GM12874 (cell line): ENCODE results near the gene FBXO41.

Experiments used
- CTCF ChIP-seq: IDR thresholded peaks from 2 replicates; pipeline ENCODE4 v1.5.1; 2011; ENCODE audit warnings: low read depth, mild to moderate bottlenecking, control low read depth, low read length, moderate library complexity; ENCODE audit not compliant: insufficient read depth

The FBXO41 gene

DNA sequence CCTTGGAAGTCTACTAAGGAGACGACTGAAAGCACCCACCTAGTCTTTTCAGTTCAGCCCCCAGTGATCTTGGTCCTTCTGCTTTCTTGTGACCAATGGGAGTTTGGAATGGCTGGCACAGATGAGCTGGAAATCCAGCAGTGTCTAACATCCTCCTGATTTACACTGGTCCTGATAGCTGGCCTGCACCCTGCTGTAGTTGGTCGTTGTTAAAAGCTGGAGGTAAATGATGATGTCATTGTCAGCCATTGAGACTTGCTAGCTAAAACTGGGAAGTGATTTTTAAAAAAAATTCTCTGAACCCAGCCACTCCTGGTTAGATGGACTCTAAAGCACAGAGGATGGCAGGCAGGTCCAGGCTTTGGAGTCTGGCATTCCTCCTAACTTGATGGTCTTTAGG, 30.9 kb downstream of the FBXO41 start:
- no peak for TF ChIP-seq CTCF

- TF ChIP-seq CTCF: no peak
These were observed 31.8 kb downstream of the FBXO41 start for GRCh38 chr2:73252238-73253027.

DNA sequence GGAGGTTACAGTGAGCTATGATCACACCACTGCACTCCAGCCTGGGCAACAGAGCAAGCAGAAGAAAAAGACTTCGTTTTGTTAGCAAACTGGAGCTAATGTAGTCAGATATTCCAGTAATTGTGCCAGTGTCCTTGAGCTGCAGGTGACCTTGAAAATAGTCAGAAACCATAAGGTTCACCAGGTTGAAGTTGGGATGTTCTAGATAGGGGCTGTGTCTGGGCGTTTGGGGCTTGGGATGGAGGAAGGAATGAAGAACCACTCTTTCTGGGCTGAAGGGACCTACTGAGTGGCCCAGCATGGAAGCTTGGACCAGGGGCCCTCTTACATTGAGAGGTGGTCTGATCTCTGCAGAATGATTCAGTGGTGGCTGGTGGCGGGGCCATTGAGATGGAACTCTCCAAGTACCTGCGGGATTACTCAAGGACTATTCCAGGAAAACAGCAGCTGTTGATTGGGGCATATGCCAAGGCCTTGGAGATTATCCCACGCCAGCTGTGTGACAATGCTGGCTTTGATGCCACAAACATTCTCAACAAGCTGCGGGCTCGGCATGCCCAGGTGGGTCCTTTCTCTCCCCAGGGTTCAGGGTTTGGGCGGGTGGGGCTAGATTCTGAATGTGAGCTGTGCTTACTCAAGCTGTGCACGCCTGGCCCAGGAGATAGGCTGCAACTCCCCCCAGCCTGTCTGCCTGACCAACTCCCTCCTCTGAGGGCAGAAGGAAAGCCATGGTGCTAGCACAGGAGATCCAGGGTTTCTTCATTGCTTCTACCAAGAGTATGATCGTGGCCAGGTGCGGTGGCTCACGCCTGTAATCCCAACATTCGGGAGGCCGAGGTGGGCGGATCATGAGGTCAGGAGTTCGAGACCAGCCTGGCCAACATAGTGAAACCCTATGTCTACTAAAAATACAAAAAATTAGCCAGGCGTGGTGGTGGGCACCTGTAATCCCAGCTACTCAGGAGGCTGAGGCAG, 33.1 kb downstream of the FBXO41 start:
- no peak for TF ChIP-seq CTCF

GRCh38 chr2:73249636-73250035, 34.6 kb downstream of the FBXO41 start:
- TF ChIP-seq CTCF: no peak

- TF ChIP-seq CTCF: no peak
These were observed 37.4 kb downstream of the FBXO41 start for GRCh38 chr2:73246850-73247249.

DNA sequence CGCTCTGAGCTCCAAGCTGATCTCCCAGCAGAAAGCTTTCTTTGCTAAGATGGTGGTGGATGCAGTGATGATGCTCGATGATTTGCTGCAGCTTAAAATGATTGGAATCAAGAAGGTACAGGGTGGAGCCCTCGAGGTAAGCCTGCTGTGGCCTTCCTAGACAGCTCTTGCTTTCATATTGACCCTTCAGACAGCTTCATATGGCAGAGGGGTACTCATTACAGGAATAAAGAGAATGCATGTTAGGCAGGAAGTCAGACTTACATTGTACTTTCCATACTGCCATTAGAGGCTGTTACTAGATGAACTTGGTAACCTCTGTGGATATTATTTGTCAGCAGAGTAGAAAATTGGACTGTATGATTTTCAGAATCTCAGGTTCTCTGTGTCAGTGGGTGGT, 39.7 kb downstream of the FBXO41 start:
- TF ChIP-seq CTCF: no peak

DNA sequence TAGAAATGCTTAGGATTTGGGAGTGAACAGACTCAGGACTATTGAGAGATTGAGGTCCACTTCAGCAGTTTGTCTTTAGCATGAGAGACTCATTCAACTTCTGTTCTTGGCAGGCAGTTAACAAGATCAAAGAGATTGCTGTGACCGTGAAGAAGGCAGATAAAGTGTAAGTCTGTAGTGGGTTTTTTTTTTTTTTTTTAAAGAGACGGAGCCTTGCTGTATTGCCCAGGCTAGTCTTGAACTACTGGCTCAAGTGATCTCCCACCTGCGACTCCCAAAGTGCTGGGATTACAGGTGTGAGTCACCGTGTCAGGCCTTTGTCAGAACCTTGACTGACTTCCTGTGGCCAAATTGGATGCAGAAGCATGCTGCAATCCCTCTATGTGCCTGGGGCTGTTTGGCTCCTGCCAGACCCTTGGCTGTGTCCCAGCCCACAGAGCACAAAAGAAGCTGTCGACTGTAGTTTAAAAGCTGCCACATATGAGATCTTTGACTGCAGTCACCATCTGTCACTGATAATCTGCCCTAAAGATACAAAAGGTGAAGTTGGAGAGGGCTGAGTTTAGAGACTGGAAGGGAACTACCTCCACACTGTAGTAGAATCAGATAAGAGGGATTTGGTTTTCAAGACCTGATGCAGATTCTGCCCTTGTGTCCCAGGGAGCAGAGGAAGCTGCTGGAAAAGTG, 40.3 kb downstream of the FBXO41 start:
- TF ChIP-seq CTCF: no peak
